CD4-positive, alpha-beta T cell (primary cell): ENCODE results near the gene PURA. TPM values are rescaled to one million over a fixed set of nuclear protein-coding genes. Genes with fewer than 3 reads are reported as not detected.
"Not testable (repeated sequence)": the region's sequence is repeated elsewhere in the genome, so short reads cannot be mapped to it uniquely, and the experiment has no call there.

Experiments
- ATAC-seq: fragments of 200-7000 bp; cut with Tn5 transposase; one replicate; pipeline ENCODE4 v1.10.0; 2022; ENCODE audit warnings: mild to moderate bottlenecking; ENCODE audit not compliant: poor library complexity
- CTCF ChIA-PET: fragments of 350-600 bp; sonication (Branson Sonifier 250); formaldehyde crosslinking; loops from one replicate; lab custom pipeline; 2021; ENCODE audit warnings: antibody characterized with exemption, inconsistent platforms; lab: Charles Lee
- POLR2A ChIA-PET: fragments of 350-600 bp; sonication (Branson Sonifier 250); formaldehyde crosslinking; loops from one replicate; lab custom pipeline; 2021; ENCODE audit warnings: antibody characterized with exemption, inconsistent platforms; lab: Charles Lee
- DNase-seq, 14 experiments: peaks; one replicate each; pipeline ENCODE4 v3.0.0-alpha.2; 2013 to 2020; ENCODE audit warnings: mixed read lengths in 2 of 14
- H3K27ac ChIP-seq, 2 donors: one replicate each; pipeline versions ENCODE4 v1.5.1 to v1.7.0; 2013; ENCODE audit warnings: low read length in 2 of 2, low read depth in 1 of 2, mild to moderate bottlenecking in 1 of 2
- H3K27me3 ChIP-seq, 2 experiments: 1 replicate in 1 of 2; 2 replicates in 1 of 2; pipeline versions ENCODE4 v1.6.1 to v1.7.0; 2013; ENCODE audit warnings: low read length in 2 of 2, control low read depth in 1 of 2, mild to moderate bottlenecking in 1 of 2, moderate library complexity in 1 of 2; ENCODE audit not compliant: insufficient read depth in 2 of 2, control insufficient read depth in 1 of 2
- H3K36me3 ChIP-seq: one replicate; pipeline ENCODE4 v1.6.1; 2013; ENCODE audit warnings: low read length, control low read depth; ENCODE audit not compliant: insufficient read depth
- H3K4me1 ChIP-seq: one replicate; pipeline ENCODE4 v1.6.1; 2013; ENCODE audit warnings: low read length, control low read depth; ENCODE audit not compliant: insufficient read depth
- H3K4me3 ChIP-seq: one replicate; pipeline ENCODE4 v1.5.1; 2013; ENCODE audit warnings: mild to moderate bottlenecking, low read length, moderate library complexity
- H3K9me3 ChIP-seq, 2 experiments: 1 replicate in 1 of 2; 2 replicates in 1 of 2; pipeline versions ENCODE4 v1.6.1 to v1.7.0; 2013; ENCODE audit warnings: low read length in 2 of 2, mild to moderate bottlenecking in 2 of 2, control low read depth in 1 of 2, moderate library complexity in 1 of 2; ENCODE audit not compliant: control insufficient read depth in 1 of 2, insufficient read depth in 1 of 2
- H3K27ac Mint-ChIP-seq: one replicate; pipeline ENCODE4 v1.8.0; 2020; ENCODE audit warnings: mixed read lengths
- H3K27me3 Mint-ChIP-seq: one replicate; pipeline ENCODE4 v1.8.0; 2021; ENCODE audit warnings: mixed read lengths
- H3K36me3 Mint-ChIP-seq: one replicate; pipeline ENCODE4 v1.8.0; 2021; ENCODE audit warnings: low read depth, mixed read lengths
- H3K4me1 Mint-ChIP-seq: one replicate; pipeline ENCODE4 v1.8.0; 2021; ENCODE audit warnings: low read depth, mixed read lengths
- H3K4me3 Mint-ChIP-seq: one replicate; pipeline ENCODE4 v1.8.0; 2020; ENCODE audit warnings: mild to moderate bottlenecking, mixed read lengths
- H3K9me3 Mint-ChIP-seq: one replicate; pipeline ENCODE4 v1.8.0; 2020; ENCODE audit warnings: mixed read lengths
- CTCF ChIP-seq: fragments of 200-600 bp; IDR thresholded peaks from one replicate; pipeline ENCODE4 v1.8.0; 2022; ENCODE audit warnings: antibody characterized with exemption, mild to moderate bottlenecking
- intact Hi-C, 2 experiments: fragments of 100-400 bp; cut with DNase I in 1 of 2; cut with micrococcal nuclease in 1 of 2; formaldehyde crosslinking; loops; one replicate each; pipeline versions ENCODE4 v1.15.1 to v1.9.0; 2023 to 2025; cut with DNase I, micrococcal nuclease
- total RNA-seq, 174 experiments: library from RNA in 2 of 174; stranded (reverse) in 2 of 174; gene quantifications; one replicate each; pipeline ENCODE4 v1.2.3 and lab custom pipeline; 2021 to 2026

The PURA gene
- total RNA-seq, 2 experiments from 2014 or later: 7.0 to 7.9 TPM

- ATAC-seq: no peak
- H3K27me3 Mint-ChIP-seq: no peaks in the 10 kb centered on the region
- Histone ChIP-seq H3K4me3 (no peak overlapping the region), H3K36me3 (no peaks in the 10 kb centered on the region), H3K9me3 (no peaks in the 10 kb centered on the region), H3K27me3 (no peaks in the 10 kb centered on the region), H3K27ac (no peak overlapping the region), H3K4me1 (peaks cover 10% of the 10 kb centered on the region)
- no peak for DNase-seq
- no peak overlapping the region for H3K27ac Mint-ChIP-seq
- ChIA-PET POLR2A (no interaction called here), CTCF (interaction anchor here (0.8 to 1.0 kb wide), 3 partner anchors 8 to 81 kb away, joined by 4 read pairs; no protein-coding TSS in a partner anchor)
- H3K4me3 Mint-ChIP-seq: no peak overlapping the region
- no peaks in the 10 kb centered on the region for H3K9me3 Mint-ChIP-seq
- intact Hi-C loops: no loop called here
- H3K4me1 Mint-ChIP-seq: peaks cover 15% of the 10 kb centered on the region
- no peak for TF ChIP-seq CTCF
- no peaks in the 10 kb centered on the region for H3K36me3 Mint-ChIP-seq
Measured at GRCh38 chr5:140153905-140154304, 40.0 kb downstream of the PURA start.

DNA sequence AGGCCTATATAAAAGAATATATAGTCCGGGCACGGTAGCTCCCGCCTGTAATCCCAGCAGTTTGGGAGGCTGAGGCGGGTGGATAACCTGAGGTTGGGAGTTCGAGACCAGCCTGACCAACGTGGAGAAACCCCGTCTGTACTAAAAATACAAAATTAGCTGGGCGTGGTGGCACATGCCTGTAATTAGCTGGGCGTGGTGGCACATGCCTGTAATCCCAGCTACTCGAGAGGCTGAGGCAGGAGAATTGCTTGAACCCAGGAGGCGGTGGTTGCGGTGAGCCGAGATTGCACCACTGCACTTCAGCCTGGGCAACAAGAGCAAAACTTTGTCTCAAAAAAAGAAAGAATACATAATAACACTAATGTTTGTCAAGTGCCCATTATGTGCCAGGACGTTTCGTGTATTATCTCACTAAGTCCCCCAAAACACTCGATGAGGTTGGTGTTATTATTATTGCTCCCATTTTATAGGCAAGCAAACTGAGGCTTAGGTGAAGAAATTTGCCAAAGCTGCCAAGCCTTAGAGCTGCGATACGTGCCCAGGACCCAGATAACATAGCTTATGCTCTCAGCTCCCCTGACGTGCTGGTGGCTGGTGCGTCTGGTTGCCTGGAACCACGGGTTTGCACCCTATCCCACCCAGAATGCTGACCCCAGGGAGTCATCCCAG, 40.9 kb downstream of the PURA start:
- H3K27ac Mint-ChIP-seq, H3K4me3 Mint-ChIP-seq, H3K27me3 ChIP-seq, POLR2A ChIA-PET, ATAC-seq, H3K9me3 Mint-ChIP-seq, H3K9me3 ChIP-seq, H3K27me3 Mint-ChIP-seq, H3K27ac ChIP-seq, H3K36me3 ChIP-seq, DNase-seq, H3K36me3 Mint-ChIP-seq, H3K4me3 ChIP-seq, H3K4me1 ChIP-seq: not testable (repeated sequence)
- CTCF ChIA-PET: interaction anchor here (0.8 to 2.2 kb wide), 4 partner anchors 9 to 85 kb away, joined by 3 to 7 read pairs (median 4); no protein-coding TSS in a partner anchor
- peaks cover 15% of the 10 kb centered on the region for H3K4me1 Mint-ChIP-seq
- intact Hi-C loops: loop anchor here in 1 of 2 experiments (5.0 kb wide), 2 partner anchors 43 to 188 kb away; partner anchors contain the start of gene PURA

- H3K9me3 Mint-ChIP-seq: no peaks in the 10 kb centered on the region
- H3K4me3 ChIP-seq: no peak overlapping the region
- peak; percentile 86 for TF ChIP-seq CTCF
- H3K27ac Mint-ChIP-seq: peak overlapping the region; percentile 21
- CTCF ChIA-PET: interaction anchor here (0.6 to 1.8 kb wide), 6 partner anchors 13 to 127 kb away, joined by 3 to 10 read pairs (median 4); no protein-coding TSS in a partner anchor
- peak overlapping the region; percentile 50 for H3K4me3 Mint-ChIP-seq
- H3K27me3 Mint-ChIP-seq: no peaks in the 10 kb centered on the region
- H3K36me3 Mint-ChIP-seq: no peaks in the 10 kb centered on the region
- POLR2A ChIA-PET: interaction anchor here (1.1 kb wide), 1 partner anchor 50 kb away, joined by 3 read pairs; no protein-coding TSS in a partner anchor
- DNase-seq (peak; percentile 79 to 93 (median 84)), ATAC-seq (peak; percentile 100)
- H3K4me1 Mint-ChIP-seq: peaks cover 15% of the 10 kb centered on the region
- H3K36me3 ChIP-seq: no peaks in the 10 kb centered on the region
- H3K4me1 ChIP-seq: peaks cover 10% of the 10 kb centered on the region
- intact Hi-C loops: loop anchor here (1.0 to 5.0 kb wide), 6 partner anchors 12 to 370 kb away; partner anchors contain the start of gene PURA (in 1 of the 2)
- H3K27me3 ChIP-seq: no peaks in the 10 kb centered on the region
- no peak overlapping the region for H3K27ac ChIP-seq
- no peaks in the 10 kb centered on the region for H3K9me3 ChIP-seq
Measured at GRCh38 chr5:140157032-140157781, 43.3 kb downstream of the PURA start.
